ENCODE measurements around the gene FHL1. TPM values are rescaled to one million over a fixed set of nuclear protein-coding genes. Genes with fewer than 3 reads are reported as not detected.

Gene FHL1
- total RNA-seq: 53.0 and 57.1 TPM in 2 replicates

DNA sequence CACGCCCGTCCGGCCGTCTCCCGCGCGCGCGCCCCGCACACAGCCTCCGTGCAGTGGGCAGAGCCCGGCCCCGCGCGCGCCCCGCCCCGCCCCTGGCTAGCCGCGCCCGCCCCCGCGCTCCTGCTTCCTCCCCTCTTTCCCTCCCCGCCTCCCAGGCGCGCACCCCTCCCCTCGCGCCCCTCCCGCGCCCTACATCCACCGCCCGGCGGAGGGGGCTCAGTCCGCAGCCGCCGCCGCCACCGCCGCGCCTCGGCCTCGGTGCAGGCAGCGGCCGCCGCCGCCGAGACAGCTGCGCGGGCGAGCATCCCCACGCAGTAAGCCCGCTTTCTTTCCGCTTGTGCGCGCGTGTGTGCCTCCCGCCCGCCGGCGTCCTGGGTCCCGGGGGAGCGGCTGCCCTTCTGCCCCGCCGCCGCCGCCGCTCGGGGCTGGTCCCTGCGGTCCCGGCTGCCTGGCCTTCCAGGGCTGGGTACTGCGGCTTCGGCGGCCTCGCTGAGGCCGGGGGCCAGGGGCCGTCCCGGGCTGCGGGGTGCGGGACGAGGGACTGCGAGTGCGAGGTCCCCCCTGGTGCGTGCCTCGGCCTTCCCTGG lies at the start of gene FHL1:
Gene FHL1, plus strand, starts transcription at position 219 of the 587 bp plus-strand sequence.

DNA sequence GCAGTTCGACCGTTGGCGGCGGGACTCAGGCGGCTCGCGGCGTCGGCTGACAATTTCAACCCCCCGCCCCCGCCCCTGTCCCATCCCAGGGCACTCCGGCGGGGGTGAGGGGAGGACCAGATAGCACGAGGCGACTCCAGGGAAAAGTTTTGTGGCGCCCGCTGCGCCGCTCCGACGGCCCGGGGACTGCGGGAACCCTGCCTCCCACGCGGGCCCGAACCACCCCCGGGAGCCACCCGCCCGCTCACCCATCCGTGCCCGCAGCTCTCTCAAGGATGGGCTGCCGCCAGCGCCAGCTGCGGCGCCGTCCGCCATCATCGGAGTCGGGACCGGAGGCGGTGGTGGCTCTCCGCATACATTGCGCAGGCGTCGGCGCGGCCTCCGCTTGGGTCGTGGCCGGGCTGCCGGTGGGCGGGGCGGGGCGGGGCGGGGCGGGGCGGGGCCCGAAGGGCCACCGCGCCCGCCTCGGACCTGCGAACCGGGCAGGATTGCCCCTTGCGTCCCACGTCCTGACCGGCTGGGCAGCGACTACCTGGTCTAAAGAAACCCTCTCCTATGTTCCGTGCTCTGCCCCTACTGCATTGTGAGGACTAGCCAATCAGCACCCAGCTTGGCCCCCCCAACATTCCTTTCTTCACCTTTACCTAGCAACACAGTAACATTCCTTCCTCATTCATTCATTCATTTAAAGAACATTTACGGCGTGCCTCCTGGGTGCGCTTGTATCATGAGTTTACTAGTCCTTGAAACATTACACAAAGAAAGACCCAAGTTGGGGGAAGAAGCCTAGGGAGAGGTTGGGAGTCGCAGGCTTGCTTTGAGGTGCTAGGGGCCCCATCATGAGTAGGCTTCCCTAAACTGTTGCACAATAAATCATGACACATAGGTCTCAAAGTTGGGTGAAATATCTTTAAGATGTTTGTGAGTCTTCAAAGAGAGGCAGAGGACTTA lies 104.0 kb downstream of the FHL1 start, which contains the start of gene MAP7D3:
Gene MAP7D3, minus strand, starts transcription at position 360 of the 951 bp plus-strand sequence. Its CDS starts 42 bp downstream, at position 318.

Other genes starting within 250 kb of the FHL1 start
- gene MMGT1, start 173.5 kb upstream of the FHL1 start, total RNA-seq: 20.2 and 20.5 TPM in 2 replicates
- 20.8 and 21.6 TPM in 2 replicates for gene SLC9A6, start 162.1 kb upstream of the FHL1 start, total RNA-seq
- 8.4 and 12.8 TPM in 2 replicates for gene MAP7D3, start 103.9 kb downstream of the FHL1 start, total RNA-seq
- gene ADGRG4, start 153.4 kb downstream of the FHL1 start, total RNA-seq: not detected in 2 replicates